ENCODE data around the gene TGM4. TPM values are rescaled to one million over a fixed set of nuclear protein-coding genes. Genes with fewer than 3 reads are reported as not detected.

TGM4 gene
- total RNA-seq, 1 donor from 2014 or later: 0.18 TPM

DNA sequence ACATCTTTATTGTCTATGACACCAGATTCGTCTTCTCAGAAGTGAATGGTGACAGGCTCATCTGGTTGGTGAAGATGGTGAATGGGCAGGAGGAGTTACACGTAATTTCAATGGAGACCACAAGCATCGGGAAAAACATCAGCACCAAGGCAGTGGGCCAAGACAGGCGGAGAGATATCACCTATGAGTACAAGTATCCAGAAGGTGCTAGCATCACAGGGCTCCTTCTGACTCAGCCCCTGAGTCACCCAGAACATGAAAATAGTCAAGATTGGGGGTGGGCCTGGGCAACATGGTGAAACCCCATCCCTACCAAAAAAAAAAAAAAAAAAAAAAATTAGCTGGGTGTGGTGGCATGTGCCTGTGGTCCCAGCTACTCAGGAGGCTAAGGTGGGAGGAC lies 32.6 kb downstream of the TGM4 start:
- peaks cover 17% of the 10 kb centered on the region for H3K9me3 ChIP-seq (ENCODE audit: insufficient read depth, low read depth, low read length)
- no peaks in the 10 kb centered on the region for H3K79me2 ChIP-seq (ENCODE audit: insufficient read depth, low read length)
- DNase-seq (ENCODE audit: low read depth): no peak
- H3K27ac ChIP-seq (ENCODE audit: low read depth, low read length): no peak overlapping the region
- peaks cover 2% of the 10 kb centered on the region for H3K27me3 Mint-ChIP-seq (ENCODE audit: low read depth, unreplicated experiment)
- peaks cover 6% of the 10 kb centered on the region for H3K4me1 Mint-ChIP-seq (ENCODE audit: low read depth, unreplicated experiment)
- H3K4me1 ChIP-seq (ENCODE audit: insufficient read depth, low read length): no peaks in the 10 kb centered on the region
- H4K20me1 ChIP-seq (ENCODE audit: insufficient read depth, low read length): no peaks in the 10 kb centered on the region
- H3K4me3 Mint-ChIP-seq (ENCODE audit: unreplicated experiment): no peak overlapping the region
- peaks cover 33% of the 10 kb centered on the region for H3K9me3 Mint-ChIP-seq (ENCODE audit: unreplicated experiment)
- H3K4me3 ChIP-seq (ENCODE audit: insufficient read depth, low read depth, low read length): no peak overlapping the region
- peaks cover 4% of the 10 kb centered on the region for H3K36me3 Mint-ChIP-seq (ENCODE audit: low read depth, unreplicated experiment)
- no peaks in the 10 kb centered on the region for H3K27me3 ChIP-seq (ENCODE audit: insufficient read depth, low read length)
- TF ChIP-seq EZH2 (IDR thresholded peaks at IDR 0.05; ENCODE audit: insufficient read depth, low read length): no peak
- TF ChIP-seq, protein P1, sequence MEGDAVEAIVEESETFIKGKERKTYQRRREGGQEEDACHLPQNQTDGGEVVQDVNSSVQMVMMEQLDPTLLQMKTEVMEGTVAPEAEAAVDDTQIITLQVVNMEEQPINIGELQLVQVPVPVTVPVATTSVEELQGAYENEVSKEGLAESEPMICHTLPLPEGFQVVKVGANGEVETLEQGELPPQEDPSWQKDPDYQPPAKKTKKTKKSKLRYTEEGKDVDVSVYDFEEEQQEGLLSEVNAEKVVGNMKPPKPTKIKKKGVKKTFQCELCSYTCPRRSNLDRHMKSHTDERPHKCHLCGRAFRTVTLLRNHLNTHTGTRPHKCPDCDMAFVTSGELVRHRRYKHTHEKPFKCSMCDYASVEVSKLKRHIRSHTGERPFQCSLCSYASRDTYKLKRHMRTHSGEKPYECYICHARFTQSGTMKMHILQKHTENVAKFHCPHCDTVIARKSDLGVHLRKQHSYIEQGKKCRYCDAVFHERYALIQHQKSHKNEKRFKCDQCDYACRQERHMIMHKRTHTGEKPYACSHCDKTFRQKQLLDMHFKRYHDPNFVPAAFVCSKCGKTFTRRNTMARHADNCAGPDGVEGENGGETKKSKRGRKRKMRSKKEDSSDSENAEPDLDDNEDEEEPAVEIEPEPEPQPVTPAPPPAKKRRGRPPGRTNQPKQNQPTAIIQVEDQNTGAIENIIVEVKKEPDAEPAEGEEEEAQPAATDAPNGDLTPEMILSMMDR (IDR thresholded peaks at IDR 0.05; ENCODE audit: insufficient read depth, low read depth, low read length): no peak
- H2AFZ ChIP-seq (ENCODE audit: low read depth, low read length): no peak overlapping the region
- no peak overlapping the region for H3K4me2 ChIP-seq (ENCODE audit: low read length)
- no peak for FAIRE-seq
- no peaks in the 10 kb centered on the region for H3K36me3 ChIP-seq (ENCODE audit: insufficient read depth, low read length)
- H3K27ac Mint-ChIP-seq (ENCODE audit: unreplicated experiment): no peak overlapping the region
- no peak overlapping the region for H3K9ac ChIP-seq (ENCODE audit: low read length)

DNA sequence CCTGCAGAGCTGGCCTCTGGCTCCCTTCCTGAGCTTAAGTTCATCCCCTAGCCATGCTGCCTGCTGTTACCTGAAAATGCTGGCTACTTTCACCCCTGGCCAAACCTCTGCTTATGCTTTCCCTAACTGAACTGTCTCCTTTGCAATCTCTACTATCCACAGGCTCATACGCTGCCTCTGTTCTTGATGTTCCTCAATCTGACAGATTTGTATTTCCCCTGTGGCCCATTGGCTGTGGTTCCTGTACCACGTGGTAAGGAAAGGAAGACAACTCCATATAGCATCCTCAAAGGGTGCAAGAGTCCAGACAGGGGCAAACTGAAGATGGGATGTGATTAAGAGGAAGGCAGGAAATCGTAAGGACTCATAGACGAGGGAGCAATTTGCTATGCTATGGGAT lies 33.2 kb downstream of the TGM4 start:
- FAIRE-seq (no peak), DNase-seq (ENCODE audit: low read depth) (no peak)
- no peak overlapping the region for H3K4me2 ChIP-seq (ENCODE audit: low read length)
- peaks cover 4% of the 10 kb centered on the region for H3K36me3 Mint-ChIP-seq (ENCODE audit: low read depth, unreplicated experiment)
- H3K4me3 ChIP-seq (ENCODE audit: insufficient read depth, low read depth, low read length): no peak overlapping the region
- no peaks in the 10 kb centered on the region for H4K20me1 ChIP-seq (ENCODE audit: insufficient read depth, low read length)
- TF ChIP-seq EZH2 (IDR thresholded peaks at IDR 0.05; ENCODE audit: insufficient read depth, low read length): no peak
- TF ChIP-seq, protein P1 (IDR thresholded peaks at IDR 0.05; ENCODE audit: insufficient read depth, low read depth, low read length): no peak
- no peaks in the 10 kb centered on the region for H3K27me3 ChIP-seq (ENCODE audit: insufficient read depth, low read length)
- H3K4me1 Mint-ChIP-seq (ENCODE audit: low read depth, unreplicated experiment): peaks cover 3% of the 10 kb centered on the region
- no peak overlapping the region for H3K27ac Mint-ChIP-seq (ENCODE audit: unreplicated experiment)
- no peak overlapping the region for H2AFZ ChIP-seq (ENCODE audit: low read depth, low read length)
- peaks cover 17% of the 10 kb centered on the region for H3K9me3 ChIP-seq (ENCODE audit: insufficient read depth, low read depth, low read length)
- no peak overlapping the region for H3K4me3 Mint-ChIP-seq (ENCODE audit: unreplicated experiment)
- no peaks in the 10 kb centered on the region for H3K4me1 ChIP-seq (ENCODE audit: insufficient read depth, low read length)
- H3K27ac ChIP-seq (ENCODE audit: low read depth, low read length): no peak overlapping the region
- no peak overlapping the region for H3K9ac ChIP-seq (ENCODE audit: low read length)
- no peaks in the 10 kb centered on the region for H3K36me3 ChIP-seq (ENCODE audit: insufficient read depth, low read length)
- no peaks in the 10 kb centered on the region for H3K79me2 ChIP-seq (ENCODE audit: insufficient read depth, low read length)
- peaks cover 2% of the 10 kb centered on the region for H3K27me3 Mint-ChIP-seq (ENCODE audit: low read depth, unreplicated experiment)
- peaks cover 33% of the 10 kb centered on the region for H3K9me3 Mint-ChIP-seq (ENCODE audit: unreplicated experiment)

DNA sequence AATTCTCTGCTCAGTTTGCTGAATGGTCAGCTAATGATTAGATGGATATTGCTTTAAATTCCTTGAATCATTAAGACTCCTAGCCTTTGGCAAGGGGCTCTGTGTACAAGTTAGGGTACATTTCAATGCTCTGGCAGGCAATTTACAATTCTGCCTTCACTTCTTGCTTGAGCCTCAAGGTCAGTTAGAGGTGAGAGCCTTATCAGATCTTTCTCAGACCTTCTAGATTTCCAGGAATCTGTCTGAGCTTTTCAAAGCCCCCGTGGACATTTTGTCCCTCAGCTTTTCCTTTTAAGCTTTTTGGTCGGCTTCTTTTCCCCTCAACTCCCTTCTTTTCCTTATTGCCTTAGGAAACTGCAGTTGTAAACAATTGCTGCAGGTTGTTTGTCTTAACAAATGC lies 34.7 kb downstream of the TGM4 start:
- H3K4me3 Mint-ChIP-seq (ENCODE audit: unreplicated experiment): no peak overlapping the region
- H3K36me3 Mint-ChIP-seq (ENCODE audit: low read depth, unreplicated experiment): peaks cover 4% of the 10 kb centered on the region
- Histone ChIP-seq H3K4me1 (ENCODE audit: insufficient read depth, low read length) (no peaks in the 10 kb centered on the region), H3K4me3 (ENCODE audit: insufficient read depth, low read depth, low read length) (no peak overlapping the region), H4K20me1 (ENCODE audit: insufficient read depth, low read length) (no peaks in the 10 kb centered on the region), H3K4me2 (ENCODE audit: low read length) (no peak overlapping the region), H3K9ac (ENCODE audit: low read length) (no peak overlapping the region), H3K27ac (ENCODE audit: low read depth, low read length) (no peak overlapping the region), H2AFZ (ENCODE audit: low read depth, low read length) (no peak overlapping the region), H3K27me3 (ENCODE audit: insufficient read depth, low read length) (no peaks in the 10 kb centered on the region), H3K79me2 (ENCODE audit: insufficient read depth, low read length) (no peaks in the 10 kb centered on the region), H3K36me3 (ENCODE audit: insufficient read depth, low read length) (no peaks in the 10 kb centered on the region), H3K9me3 (ENCODE audit: insufficient read depth, low read depth, low read length) (peaks cover 17% of the 10 kb centered on the region)
- H3K27ac Mint-ChIP-seq (ENCODE audit: unreplicated experiment): no peak overlapping the region
- H3K4me1 Mint-ChIP-seq (ENCODE audit: low read depth, unreplicated experiment): no peaks in the 10 kb centered on the region
- no peak for TF ChIP-seq EZH2 (IDR thresholded peaks at IDR 0.05; ENCODE audit: insufficient read depth, low read length)
- DNase-seq (ENCODE audit: low read depth): no peak
- H3K27me3 Mint-ChIP-seq (ENCODE audit: low read depth, unreplicated experiment): peaks cover 2% of the 10 kb centered on the region
- peaks cover 40% of the 10 kb centered on the region for H3K9me3 Mint-ChIP-seq (ENCODE audit: unreplicated experiment)
- no peak for FAIRE-seq

Data from astrocyte (in vitro differentiated cells and primary cell).